Liver (tissue), 9 donors: ENCODE data around the gene IP6K3. TPM values are rescaled to one million over a fixed set of nuclear protein-coding genes. Genes with fewer than 3 reads are reported as not detected.

ENCODE experiments used
- DNase-seq: peaks from one replicate; pipeline ENCODE4 v3.0.0-alpha.2; 2017; ENCODE audit warnings: low spot score
- H3K27ac ChIP-seq, 2 donors: one replicate each; pipeline ENCODE4 v1.7.0; 2013; ENCODE audit warnings: inconsistent platforms in 2 of 2, low read length in 2 of 2, control low read depth in 1 of 2, low read depth in 1 of 2, mild to moderate bottlenecking in 1 of 2
- H3K27me3 ChIP-seq, 4 donors: one replicate each; pipeline versions ENCODE4 v1.6.1 to v1.7.0; 2013; ENCODE audit warnings: low read length in 3 of 4, inconsistent platforms in 1 of 4, mild to moderate bottlenecking in 1 of 4, moderate library complexity in 1 of 4; ENCODE audit not compliant: control insufficient read depth in 4 of 4, insufficient read depth in 4 of 4
- H3K36me3 ChIP-seq, 4 donors: one replicate each; pipeline versions ENCODE4 v1.6.1 to v1.7.0; 2013; ENCODE audit warnings: low read length in 3 of 4, mild to moderate bottlenecking in 3 of 4, low read depth in 1 of 4, moderate library complexity in 1 of 4; ENCODE audit not compliant: control insufficient read depth in 4 of 4, insufficient read depth in 3 of 4
- H3K4me1 ChIP-seq, 4 donors: one replicate each; pipeline versions ENCODE4 v1.6.1 to v1.7.0; 2013; ENCODE audit warnings: low read length in 3 of 4, mild to moderate bottlenecking in 3 of 4, moderate library complexity in 1 of 4; ENCODE audit not compliant: control insufficient read depth in 4 of 4, insufficient read depth in 4 of 4
- H3K4me3 ChIP-seq, 3 donors: one replicate each; pipeline versions ENCODE4 v1.6.1 to v1.7.0; 2013; ENCODE audit warnings: low read length in 3 of 3, control low read depth in 1 of 3, low read depth in 1 of 3, mild to moderate bottlenecking in 1 of 3
- H3K9ac ChIP-seq, 2 donors: one replicate each; pipeline ENCODE4 v1.7.0; 2013; ENCODE audit warnings: low read length in 2 of 2, mild to moderate bottlenecking in 2 of 2, moderate library complexity in 2 of 2, control low read depth in 1 of 2, low read depth in 1 of 2
- H3K9me3 ChIP-seq, 4 donors: one replicate each; pipeline versions ENCODE4 v1.6.1 to v1.7.0; 2013; ENCODE audit warnings: low read length in 3 of 4; ENCODE audit not compliant: control insufficient read depth in 4 of 4
- ATF3 ChIP-seq: IDR thresholded peaks from 2 replicates; pipeline ENCODE4 v1.6.1; 2016; ENCODE audit warnings: antibody characterized with exemption
- CTCF ChIP-seq: fragments of 150-350 bp; IDR thresholded peaks from 2 replicates; pipeline ENCODE4 v1.5.1; 2017; ENCODE audit warnings: improper control_type of control experiment, low read depth, low read length; ENCODE audit not compliant: missing input control
- EGR1 ChIP-seq, 2 donors: IDR thresholded peaks; 2 replicates each; pipeline ENCODE4 v1.6.1; 2016 to 2018; ENCODE audit warnings: antibody characterized with exemption in 2 of 2, low read depth in 2 of 2
- FOXA1 ChIP-seq: IDR thresholded peaks from 2 replicates; pipeline ENCODE4 v1.6.1; 2016; ENCODE audit warnings: antibody characterized with exemption
- FOXA2 ChIP-seq: IDR thresholded peaks from 2 replicates; pipeline ENCODE4 v1.6.1; 2016; ENCODE audit warnings: antibody characterized with exemption
- HNF4A ChIP-seq, 2 donors: conservative IDR thresholded peaks; 2 replicates each; pipeline ENCODE4 v1.6.1; 2016; ENCODE audit warnings: antibody characterized with exemption in 2 of 2, mild to moderate bottlenecking in 2 of 2
- HNF4G ChIP-seq: IDR thresholded peaks from 2 replicates; pipeline ENCODE4 v1.6.1; 2016; ENCODE audit warnings: antibody characterized with exemption
- MAX ChIP-seq: IDR thresholded peaks from 2 replicates; pipeline ENCODE4 v1.6.1; 2016; ENCODE audit warnings: antibody characterized with exemption
- RAD21 ChIP-seq, 2 donors: IDR thresholded peaks; 2 replicates each; pipeline ENCODE4 v1.6.1; 2016; ENCODE audit warnings: antibody characterized with exemption in 2 of 2, mild to moderate bottlenecking in 2 of 2
- REST ChIP-seq: IDR thresholded peaks from 2 replicates; pipeline ENCODE4 v1.6.1; 2016; ENCODE audit warnings: antibody characterized with exemption, mild to moderate bottlenecking
- RXRA ChIP-seq, 2 donors: IDR thresholded peaks; 2 replicates each; pipeline ENCODE4 v1.6.1; 2017 to 2018; ENCODE audit warnings: antibody characterized with exemption in 2 of 2, mild to moderate bottlenecking in 1 of 2
- SP1 ChIP-seq: IDR thresholded peaks from 2 replicates; pipeline ENCODE4 v1.6.1; 2018; ENCODE audit warnings: antibody characterized with exemption, mild to moderate bottlenecking
- TAF1 ChIP-seq: conservative IDR thresholded peaks from 2 replicates; pipeline ENCODE4 v1.6.1; 2016; ENCODE audit warnings: antibody characterized with exemption, mild to moderate bottlenecking
- YY1 ChIP-seq: IDR thresholded peaks from 2 replicates; pipeline ENCODE4 v1.6.1; 2016; ENCODE audit warnings: antibody characterized with exemption, mild to moderate bottlenecking
- ZBTB33 ChIP-seq: IDR thresholded peaks from 2 replicates; pipeline ENCODE4 v1.6.1; 2016; ENCODE audit warnings: antibody characterized with exemption
- WGBS: extraction: QIAGEN DNeasy Blood & Tissue Kit; methylation state at CpG from one replicate; pipeline ENCODE4 v1.1.7; 2013; 5-methylcytosine and 5-hydroxymethylcytosine counted together
- polyA plus RNA-seq, 2 donors: library from polyadenylated mRNA; stranded (reverse) in 1 of 2; unstranded in 1 of 2; fragments of 200-250 nt in 1 of 2; fragments of >200 nt in 1 of 2; fragmentation: Nextera tagmentation in 1 of 2; extraction: Ambion mirVana in 1 of 2; gene quantifications; one replicate each; pipeline versions ENCODE4 v1.2.1 to v1.2.3, GENCODE V29; 2013 to 2015
- total RNA-seq, 2 donors: library from RNA; depleted of rRNA; stranded (reverse); fragments of >200 nt; gene quantifications; one replicate each; pipeline ENCODE4 v1.2.3, GENCODE V29; 2014
- donor health status: healthy.
- donor health status: healthy.
- donor health status: healthy.
- donor health status: healthy.
- donor health status: healthy.

Gene IP6K3
- total and polyA plus RNA-seq, 4 donors = 1.5 to 12.9 (median 6.7) TPM

- TF ChIP-seq HNF4A (conservative IDR thresholded peaks at IDR 0.05) (no peak), MAX (no peak), RAD21 (IDR thresholded peaks at IDR 0.05) (no peak)
These were observed 39.1 kb upstream of the IP6K3 start (continued) for GRCh38 chr6:33785778-33786177.

GRCh38 chr6:33784787-33785186, 38.1 kb upstream of the IP6K3 start:
- DNase-seq = no peak
- Histone ChIP-seq H3K4me1 (peaks cover 1 to 24% (median 17%) of the 10 kb centered on the region in 4 donors), H3K4me3 (no peak overlapping the region), H3K36me3 (peaks cover 12 to 37% (median 23%) of the 10 kb centered on the region in 4 donors), H3K9ac (no peak overlapping the region), H3K27ac (no peak overlapping the region), H3K9me3 (no peaks in the 10 kb centered on the region), H3K27me3 (no peaks in the 10 kb centered on the region)
- TF ChIP-seq RAD21 (IDR thresholded peaks at IDR 0.05) (no peak), FOXA1 (no peak), EGR1 (IDR thresholded peaks at IDR 0.05; ENCODE audit: low read depth in 2 of 2) (no peak), REST (no peak), CTCF (no peak), ATF3 (no peak), HNF4A (conservative IDR thresholded peaks at IDR 0.05) (no peak), TAF1 (no peak), FOXA2 (no peak), RXRA (IDR thresholded peaks at IDR 0.05) (no peak), YY1 (no peak), HNF4G (no peak), SP1 (no peak), ZBTB33 (no peak)
- 84% methylated on average over 13 of the region's 13 CpGs for WGBS
